ENCODE data around the gene SNW1.

SNW1 gene

GRCh38 chr14:77707724-77708408, 53.1 kb downstream of the SNW1 start, which contains the start of the genes ALKBH1 and SLIRP:
ALKBH1 (minus strand) TSS chr14:77708023; CDS start chr14:77708004, 19 bp downstream.
SLIRP (plus strand) TSS chr14:77708103; CDS start chr14:77708112, 9 bp downstream.
- POLR2A ChIA-PET (ENCODE audit: low non-redundant PET): no interaction called here
- TF ChIP-seq CTCF (conservative IDR thresholded peaks at IDR 0.05; ENCODE audit: low read depth): no peak
- H3K27ac ChIP-seq: peak within 1 kb of the TSS; percentile 63
- CTCF ChIA-PET: interaction anchor here (0.6 to 1.1 kb wide), 4 partner anchors 9 to 337 kb away, joined by 3 read pairs; no protein-coding TSS in a partner anchor
- DNase-seq (ENCODE audit: low spot score): peak; percentile 89

- peak overlapping the region; percentile 63 for H3K27ac ChIP-seq
- peak; percentile 64 for TF ChIP-seq CTCF (conservative IDR thresholded peaks at IDR 0.05; ENCODE audit: low read depth)
- POLR2A ChIA-PET (ENCODE audit: low non-redundant PET): no interaction called here
- peak; percentile 57 for DNase-seq (ENCODE audit: low spot score)
- CTCF ChIA-PET: interaction anchor here (0.6 kb wide), 1 partner anchor 9 kb away, joined by 3 read pairs; no protein-coding TSS in a partner anchor
Observed at GRCh38 chr14:77707355-77707723, 53.6 kb downstream of the SNW1 start.

GRCh38 chr14:77691259-77691658, 69.7 kb downstream of the SNW1 start:
- DNase-seq (ENCODE audit: low spot score): no peak
- H3K27ac ChIP-seq: no peak overlapping the region
- TF ChIP-seq CTCF (conservative IDR thresholded peaks at IDR 0.05; ENCODE audit: low read depth): no peak
- ChIA-PET POLR2A (ENCODE audit: low non-redundant PET) (no interaction called here), CTCF (no interaction called here)

DNA sequence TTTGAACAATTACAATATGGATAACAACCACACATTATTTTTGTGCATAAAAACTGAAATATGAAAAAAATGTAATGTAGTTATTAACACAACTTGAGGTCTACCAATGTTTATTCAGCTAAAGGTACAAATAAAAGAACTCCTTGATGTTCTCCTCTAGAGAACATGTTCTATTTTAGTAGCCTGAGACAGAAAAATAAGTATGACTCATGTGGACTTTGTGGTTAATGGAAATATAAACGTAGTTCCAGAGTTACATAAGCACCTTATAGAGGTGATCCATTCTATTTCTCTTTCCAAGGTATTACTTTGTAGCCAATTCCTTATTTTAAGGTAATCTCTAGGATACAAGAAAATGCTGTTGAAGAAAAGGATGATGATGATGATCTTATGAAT, 78.8 kb downstream of the SNW1 start:
- no peak overlapping the region for H3K27ac ChIP-seq
- peak; percentile 13 for DNase-seq (ENCODE audit: low spot score)
- TF ChIP-seq CTCF (conservative IDR thresholded peaks at IDR 0.05; ENCODE audit: low read depth): no peak
- CTCF ChIA-PET: interaction anchor here (0.5 kb wide), 1 partner anchor 170 kb away, joined by 3 read pairs; no protein-coding TSS in a partner anchor
- POLR2A ChIA-PET (ENCODE audit: low non-redundant PET): no interaction called here

DNA sequence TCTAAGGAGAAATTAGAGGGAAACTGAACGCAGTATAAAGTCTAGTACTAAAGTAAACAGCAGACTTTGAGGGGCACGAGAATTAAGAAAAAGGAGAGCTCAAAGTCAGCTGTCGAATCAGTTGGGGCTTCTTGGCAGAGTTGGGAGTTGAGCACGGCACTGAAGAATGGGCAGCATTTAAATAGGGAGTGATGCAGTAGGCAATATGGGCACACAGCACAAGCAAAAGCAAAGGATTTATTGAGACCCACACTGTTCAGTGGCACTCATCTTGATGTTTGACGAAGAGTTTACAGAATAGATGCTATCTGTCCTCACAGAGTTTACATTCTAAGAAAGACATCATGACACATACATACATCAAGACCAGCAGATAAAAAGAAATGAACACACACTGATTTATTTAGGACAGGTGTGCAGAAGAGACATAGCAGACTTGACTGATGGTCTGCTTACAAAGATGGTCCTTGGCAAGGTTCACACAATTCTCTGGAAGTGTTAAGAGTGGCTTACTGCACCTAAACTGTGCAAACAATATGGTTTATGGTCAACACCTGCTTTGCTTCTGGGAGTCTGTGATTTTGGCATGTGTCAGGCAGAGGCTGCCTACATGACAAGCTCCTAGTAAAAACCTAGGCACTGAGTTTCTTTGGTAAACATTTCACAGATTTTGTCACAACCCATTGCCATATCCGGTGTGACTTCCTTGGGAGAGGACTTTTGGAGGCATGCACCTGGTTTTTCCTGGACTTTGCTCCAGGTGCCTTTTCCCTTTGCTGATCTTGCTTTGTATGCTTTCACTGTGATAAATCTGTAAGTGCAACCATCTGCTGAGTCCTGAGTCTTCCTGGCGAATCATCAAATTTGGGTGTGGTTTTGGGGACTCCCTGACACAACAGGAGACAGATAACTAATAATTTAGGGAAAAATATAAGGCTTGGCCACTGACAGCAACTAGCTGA, 79.5 kb downstream of the SNW1 start:
- ChIA-PET POLR2A (ENCODE audit: low non-redundant PET) (no interaction called here), CTCF (no interaction called here)
- no peak overlapping the region for H3K27ac ChIP-seq
- DNase-seq (ENCODE audit: low spot score): no peak
- TF ChIP-seq CTCF (conservative IDR thresholded peaks at IDR 0.05; ENCODE audit: low read depth): no peak

DNA sequence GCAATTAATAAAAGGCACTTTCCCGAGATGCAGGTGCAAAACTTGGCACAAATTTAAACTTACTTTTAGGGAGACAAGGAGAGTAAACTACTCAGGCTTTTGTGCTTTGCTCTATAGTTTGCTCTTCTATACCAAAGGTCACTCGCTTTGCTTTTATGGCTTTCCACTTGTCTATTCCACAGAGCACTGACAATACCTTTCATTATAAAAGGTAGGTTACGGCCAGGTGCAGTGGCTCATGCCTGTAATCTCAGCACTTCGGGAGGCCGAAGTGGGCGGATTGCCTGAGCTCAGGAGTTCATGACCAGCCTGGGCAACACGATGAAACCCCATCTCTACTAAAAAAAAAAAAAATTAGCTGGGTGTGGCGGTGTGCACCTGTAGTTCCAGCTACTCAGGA, 86.0 kb downstream of the SNW1 start:
- TF ChIP-seq CTCF (conservative IDR thresholded peaks at IDR 0.05; ENCODE audit: low read depth): no peak
- H3K27ac ChIP-seq: no peak overlapping the region
- POLR2A ChIA-PET (ENCODE audit: low non-redundant PET): no interaction called here
- CTCF ChIA-PET: interaction anchor here (0.6 kb wide), 1 partner anchor 78 kb away, joined by 3 read pairs; no protein-coding TSS in a partner anchor
- DNase-seq (ENCODE audit: low spot score): no peak

All from RWPE1 (cell line).